GM18951 (cell line): Measurements from ENCODE around the gene CST5.
"Not testable (repeated sequence)": the region's sequence is repeated elsewhere in the genome, so short reads cannot be mapped to it uniquely, and the experiment has no call there.

Experiments
- POLR2A ChIP-seq: IDR thresholded peaks from 4 replicates; pipeline ENCODE4 v1.6.1; 2011; ENCODE audit warnings: mild to moderate bottlenecking; ENCODE audit not compliant: insufficient read length, insufficient read depth; ENCODE audit errors: extremely low read depth
- in situ Hi-C: fragments of 300-500 bp; cut with MboI; formaldehyde crosslinking; loops from one replicate; pipeline ENCODE4 v1.12.0; 2022; ENCODE audit warnings: low sequenced_read_pairs, mixed read lengths, inconsistent platforms; ENCODE audit not compliant: unreplicated experiment

Gene CST5

GRCh38 chr20:23918101-23918862 is 38.7 kb upstream of the CST5 start:
- TF ChIP-seq POLR2A, result no peak

GRCh38 chr20:23917024-23917725 is 37.6 kb upstream of the CST5 start:
- in situ Hi-C loops, result no loop called here
- TF ChIP-seq POLR2A, result no peak

More at GRCh38 chr20:23918101-23918862, 38.7 kb upstream of the CST5 start:
- in situ Hi-C loops, result no loop called here

- in situ Hi-C loops, result no loop called here
- TF ChIP-seq POLR2A, result no peak
These were observed 36.3 kb upstream of the CST5 start for GRCh38 chr20:23915844-23916243.

GRCh38 chr20:23914469-23914868 is 34.9 kb upstream of the CST5 start:
- in situ Hi-C loops, result not testable (repeated sequence)

- TF ChIP-seq POLR2A, result no peak
- in situ Hi-C loops, result no loop called here
These were observed 30.7 kb upstream of the CST5 start for GRCh38 chr20:23910210-23910609.

GRCh38 chr20:23909390-23909789 is 29.8 kb upstream of the CST5 start:
- TF ChIP-seq POLR2A, result no peak
- in situ Hi-C loops, result no loop called here

GRCh38 chr20:23907579-23907978 is 28.0 kb upstream of the CST5 start:
- TF ChIP-seq POLR2A, result no peak
- in situ Hi-C loops, result no loop called here

GRCh38 chr20:23902396-23902795 is 22.8 kb upstream of the CST5 start:
- in situ Hi-C loops, result not testable (repeated sequence)

GRCh38 chr20:23890867-23891266 is 11.3 kb upstream of the CST5 start:
- in situ Hi-C loops, result not testable (repeated sequence)

- TF ChIP-seq POLR2A, result no peak
- in situ Hi-C loops, result no loop called here
These were observed 10.2 kb upstream of the CST5 start for GRCh38 chr20:23889775-23890187.

- in situ Hi-C loops, result no loop called here
- TF ChIP-seq POLR2A, result no peak
These were observed 8.3 kb upstream of the CST5 start for GRCh38 chr20:23887856-23888255.

- no peak for TF ChIP-seq POLR2A
- in situ Hi-C loops, result no loop called here
These were observed 5.2 kb upstream of the CST5 start for GRCh38 chr20:23884771-23885162.

- no peak for TF ChIP-seq POLR2A
- in situ Hi-C loops, result no loop called here
These were observed 4.7 kb upstream of the CST5 start for GRCh38 chr20:23884136-23884770.

GRCh38 chr20:23881371-23881770 is 1.8 kb upstream of the CST5 start:
- in situ Hi-C loops, result no loop called here
- no peak for TF ChIP-seq POLR2A
